Mucosa of descending colon (tissue), 3 donors: Measurements from ENCODE around the gene DENND5B. TPM values are rescaled to one million over a fixed set of nuclear protein-coding genes. Genes with fewer than 3 reads are reported as not detected.

Experiments
- ATAC-seq: fragments of 200-7000 bp; cut with Tn5 transposase; one replicate; pipeline ENCODE4 v1.9.1; 2020; ENCODE audit warnings: mild to moderate bottlenecking, moderate library complexity
- DNase-seq, 3 donors: peaks; one replicate each; pipeline ENCODE4 v3.0.0-alpha.2; 2020
- H3K36me3 ChIP-seq: fragments of 200-600 bp; one replicate; pipeline ENCODE4 v1.8.0; 2021; ENCODE audit warnings: low read depth, mild to moderate bottlenecking
- H3K4me1 ChIP-seq: fragments of 200-600 bp; one replicate; pipeline ENCODE4 v1.8.0; 2021; ENCODE audit warnings: low read depth, mild to moderate bottlenecking
- H3K4me3 ChIP-seq: fragments of 200-600 bp; one replicate; pipeline ENCODE4 v1.8.0; 2021; ENCODE audit warnings: mild to moderate bottlenecking
- H3K9me3 ChIP-seq: fragments of 200-600 bp; one replicate; pipeline ENCODE4 v1.8.0; 2021; ENCODE audit warnings: mild to moderate bottlenecking
- intact Hi-C, 2 donors: fragments of 100-400 bp; cut with DNase I in 1 of 2; cut with micrococcal nuclease in 1 of 2; formaldehyde crosslinking; loops; one replicate each; pipeline versions ENCODE4 v1.11.0 to v1.11.1; 2022; cut with DNase I, micrococcal nuclease
- total RNA-seq, 3 donors: library from RNA; stranded (reverse); fragmentation: NEBNext Ultra II Directional in 2 of 3; extraction: Animal tissue kit (Norgen Biotek cat#: 25700) in 2 of 3; gene quantifications; one replicate each; pipeline versions ENCODE4 v1.2.1 to v1.2.4, GENCODE V29; 2021 to 2023
- TF ChIP-seq, protein P1 (sequence below): fragments of 200-600 bp; IDR thresholded peaks from one replicate; pipeline ENCODE4 v1.8.0; 2022; ENCODE audit warnings: antibody characterized with exemption, mild to moderate bottlenecking
- donor health status: DM: no; HTN: no; CAD: no; lungs with moderate emphysema.
- donor health status: DM: no; HTN: no; CAD: no.
- donor health status: DM: no; HTN: yes; CAD: no.

DENND5B gene
- total RNA-seq, 3 donors from 2014 or later: 10.4 to 20.3 (median 12.8) TPM

DNA sequence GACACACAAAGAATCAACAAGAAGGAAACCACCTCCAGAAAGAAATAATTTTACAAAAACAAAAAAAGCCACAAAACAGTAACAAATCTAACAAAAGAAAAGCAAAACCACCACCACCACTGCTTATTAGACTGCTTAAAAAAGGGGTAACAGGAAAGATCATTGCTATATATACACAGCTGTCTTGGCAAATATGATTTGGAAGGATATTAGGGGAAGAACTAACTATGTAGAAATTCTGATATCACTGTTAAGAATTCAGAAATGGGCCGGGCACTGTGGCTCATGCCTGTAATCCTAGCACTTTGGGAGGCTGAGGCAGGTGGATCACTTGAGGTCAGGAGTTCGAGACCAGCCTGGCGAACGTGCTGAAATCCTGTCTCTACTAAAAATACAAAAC is 92.5 kb downstream of the DENND5B start:
- Histone ChIP-seq H3K9me3 (no peaks in the 10 kb centered on the region), H3K4me1 (no peaks in the 10 kb centered on the region), H3K4me3 (no peak overlapping the region), H3K36me3 (no peaks in the 10 kb centered on the region)
- TF ChIP-seq, protein P1, sequence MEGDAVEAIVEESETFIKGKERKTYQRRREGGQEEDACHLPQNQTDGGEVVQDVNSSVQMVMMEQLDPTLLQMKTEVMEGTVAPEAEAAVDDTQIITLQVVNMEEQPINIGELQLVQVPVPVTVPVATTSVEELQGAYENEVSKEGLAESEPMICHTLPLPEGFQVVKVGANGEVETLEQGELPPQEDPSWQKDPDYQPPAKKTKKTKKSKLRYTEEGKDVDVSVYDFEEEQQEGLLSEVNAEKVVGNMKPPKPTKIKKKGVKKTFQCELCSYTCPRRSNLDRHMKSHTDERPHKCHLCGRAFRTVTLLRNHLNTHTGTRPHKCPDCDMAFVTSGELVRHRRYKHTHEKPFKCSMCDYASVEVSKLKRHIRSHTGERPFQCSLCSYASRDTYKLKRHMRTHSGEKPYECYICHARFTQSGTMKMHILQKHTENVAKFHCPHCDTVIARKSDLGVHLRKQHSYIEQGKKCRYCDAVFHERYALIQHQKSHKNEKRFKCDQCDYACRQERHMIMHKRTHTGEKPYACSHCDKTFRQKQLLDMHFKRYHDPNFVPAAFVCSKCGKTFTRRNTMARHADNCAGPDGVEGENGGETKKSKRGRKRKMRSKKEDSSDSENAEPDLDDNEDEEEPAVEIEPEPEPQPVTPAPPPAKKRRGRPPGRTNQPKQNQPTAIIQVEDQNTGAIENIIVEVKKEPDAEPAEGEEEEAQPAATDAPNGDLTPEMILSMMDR: no peak
- intact Hi-C loops: no loop called here
- DNase-seq (no peak), ATAC-seq (no peak)

DNA sequence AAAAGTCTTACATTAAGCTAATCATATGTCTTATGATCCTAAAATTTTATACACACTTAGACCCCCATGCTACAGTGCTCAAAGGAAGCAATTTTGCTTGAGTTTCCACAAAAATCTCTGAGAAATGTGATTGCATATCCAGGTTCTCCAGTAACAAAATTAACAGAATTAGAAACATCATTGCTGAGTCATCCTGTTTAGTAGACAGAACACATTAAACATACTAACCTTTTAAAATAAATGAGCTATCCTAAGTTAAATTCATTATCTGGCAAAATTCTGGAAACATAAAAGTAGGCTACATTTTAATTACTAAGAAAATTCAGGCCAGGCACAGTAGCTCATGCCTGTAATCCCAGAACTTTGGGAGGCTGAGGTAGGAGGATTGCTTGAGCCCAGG is 94.7 kb downstream of the DENND5B start:
- DNase-seq: no peak
- no peak for ATAC-seq
- TF ChIP-seq, protein P1: no peak
- Histone ChIP-seq H3K4me1 (no peaks in the 10 kb centered on the region), H3K9me3 (no peaks in the 10 kb centered on the region), H3K4me3 (no peak overlapping the region), H3K36me3 (no peaks in the 10 kb centered on the region)
- intact Hi-C loops: no loop called here

DNA sequence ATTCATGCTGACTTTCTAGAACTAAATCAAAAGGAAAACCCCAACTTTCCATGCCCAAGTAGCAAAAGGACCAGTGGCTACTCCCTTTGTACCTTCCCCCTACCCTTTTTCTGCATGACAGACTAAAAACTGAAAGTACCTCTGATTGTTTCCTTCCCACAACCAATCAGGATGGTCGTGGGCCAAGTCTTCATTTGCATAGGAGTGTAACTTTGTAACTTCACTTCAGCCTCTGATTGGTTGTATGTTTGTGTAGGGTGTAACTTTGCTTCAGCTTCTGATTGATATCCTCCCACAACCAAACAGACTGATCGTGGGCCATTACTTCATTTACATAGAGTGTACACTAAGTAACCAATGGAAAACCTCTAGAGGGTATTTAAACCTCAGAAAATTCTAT is 96.5 kb downstream of the DENND5B start:
- DNase-seq: no peak
- no peaks in the 10 kb centered on the region for H3K36me3 ChIP-seq
- H3K9me3 ChIP-seq: no peaks in the 10 kb centered on the region
- intact Hi-C loops: no loop called here
- no peaks in the 10 kb centered on the region for H3K4me1 ChIP-seq
- ATAC-seq: no peak
- H3K4me3 ChIP-seq: no peak overlapping the region
- TF ChIP-seq, protein P1: no peak

DNA sequence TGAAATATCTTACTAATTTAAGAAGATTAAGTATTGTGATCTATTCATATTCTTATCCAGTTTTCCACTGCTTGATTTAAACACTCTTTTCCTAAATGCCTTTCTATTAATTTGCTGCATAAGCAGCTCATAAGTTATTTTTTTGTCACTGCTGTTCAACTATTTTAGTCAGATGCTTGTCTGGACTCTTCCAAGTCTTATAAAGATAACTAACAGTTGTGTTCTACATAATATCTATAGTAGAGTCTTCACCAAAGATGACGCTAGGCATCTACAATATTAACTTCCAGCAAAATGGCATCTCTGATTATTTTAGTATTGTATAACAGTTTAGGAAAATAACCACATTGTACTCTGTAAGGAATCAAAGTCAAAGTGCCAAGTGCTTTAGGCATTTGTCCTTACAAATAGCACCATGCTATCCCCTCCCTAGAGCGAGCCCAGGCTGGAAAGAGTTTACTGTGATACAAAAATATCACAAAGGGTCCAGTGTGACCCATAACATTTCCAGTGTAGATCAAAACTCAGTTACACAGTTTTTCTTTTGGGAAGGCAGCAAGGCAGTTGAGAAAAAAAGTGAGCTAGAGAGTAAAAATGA is 98.2 kb downstream of the DENND5B start:
- intact Hi-C loops: no loop called here
- H3K9me3 ChIP-seq: no peaks in the 10 kb centered on the region
- DNase-seq: no peak
- H3K4me3 ChIP-seq: no peak overlapping the region
- no peaks in the 10 kb centered on the region for H3K36me3 ChIP-seq
- no peak for ATAC-seq
- TF ChIP-seq, protein P1: no peak
- no peaks in the 10 kb centered on the region for H3K4me1 ChIP-seq

DNA sequence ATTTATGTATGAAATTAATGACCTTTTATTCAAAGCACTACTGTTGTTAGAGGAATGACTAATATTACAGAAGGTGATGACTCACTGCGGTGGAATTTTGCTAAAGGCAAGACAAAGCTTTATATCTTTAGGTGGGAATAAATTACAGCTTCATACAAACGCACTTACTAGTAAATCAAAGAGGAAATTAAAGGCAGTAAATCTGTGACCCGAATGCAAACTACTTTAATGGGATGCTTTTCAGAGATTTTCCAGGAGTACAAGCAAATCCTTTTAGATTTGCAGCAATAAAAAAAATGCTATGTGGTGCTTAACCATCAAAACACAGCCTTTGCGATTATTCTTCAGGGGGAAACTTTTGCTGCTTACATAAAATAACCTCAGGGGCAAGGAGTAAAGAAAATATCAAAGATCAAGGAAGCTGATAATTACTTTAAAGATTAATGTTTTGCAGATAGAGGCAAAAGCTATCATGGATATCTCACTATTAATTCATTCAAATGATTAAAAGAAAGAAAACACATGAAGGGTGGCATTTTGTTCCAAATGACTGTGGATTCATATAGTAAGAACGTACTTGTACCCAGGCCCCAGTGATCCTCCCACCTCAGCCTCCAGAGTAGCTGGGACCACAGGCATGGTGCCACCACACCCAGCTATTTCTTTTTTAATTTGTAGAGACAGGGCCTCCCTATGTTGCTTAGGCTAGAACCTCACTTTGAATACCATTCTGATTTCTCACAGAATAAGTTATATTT is 98.9 kb downstream of the DENND5B start:
- intact Hi-C loops: no loop called here
- TF ChIP-seq, protein P1: no peak
- no peak overlapping the region for H3K4me3 ChIP-seq
- H3K36me3 ChIP-seq: no peaks in the 10 kb centered on the region
- DNase-seq (no peak), ATAC-seq (no peak)
- H3K9me3 ChIP-seq: no peaks in the 10 kb centered on the region
- H3K4me1 ChIP-seq: no peaks in the 10 kb centered on the region
